T-helper 2 cell treated with Interferon-gamma antibody and Interleukin-4, amounts not matched to agents 100 ng/mL and 5 ng/mL, for 36 hours (primary cell): ENCODE results near the gene SMAP1. TPM values are rescaled to one million over a fixed set of nuclear protein-coding genes. Genes with fewer than 3 reads are reported as not detected.

Experiments used
- intact Hi-C: fragments of 100-400 bp; cut with micrococcal nuclease; formaldehyde crosslinking; loops from one replicate; pipeline ENCODE4 v1.15.1; 2023
- total RNA-seq: library from RNA; stranded (reverse); gene quantifications from 2 replicates; pipeline ENCODE4 v1.2.3, GENCODE V29; 2022

The SMAP1 gene
- total RNA-seq, 1 donor from 2014 or later, result 40.8 TPM

DNA sequence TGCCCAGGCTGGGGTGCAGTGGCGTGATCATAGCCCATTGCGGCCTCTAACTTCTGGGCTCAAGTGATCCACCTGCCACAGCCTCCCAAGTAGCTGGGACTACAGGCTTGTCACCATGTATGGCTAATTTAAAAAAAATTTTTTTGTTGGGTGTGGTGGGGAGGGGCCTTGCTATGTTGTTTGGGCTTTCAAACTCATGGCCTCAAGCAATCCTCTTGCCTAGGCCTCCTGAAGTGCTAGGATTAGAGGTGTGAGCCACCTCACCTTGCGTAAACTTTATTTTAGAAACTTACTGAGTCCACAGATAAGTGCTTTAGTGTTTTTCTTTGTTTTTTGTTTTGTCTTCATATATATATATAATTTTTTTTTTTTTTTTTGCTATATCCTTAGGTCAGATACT, 9.1 kb downstream of the SMAP1 start:
- intact Hi-C loops, result no loop called here

DNA sequence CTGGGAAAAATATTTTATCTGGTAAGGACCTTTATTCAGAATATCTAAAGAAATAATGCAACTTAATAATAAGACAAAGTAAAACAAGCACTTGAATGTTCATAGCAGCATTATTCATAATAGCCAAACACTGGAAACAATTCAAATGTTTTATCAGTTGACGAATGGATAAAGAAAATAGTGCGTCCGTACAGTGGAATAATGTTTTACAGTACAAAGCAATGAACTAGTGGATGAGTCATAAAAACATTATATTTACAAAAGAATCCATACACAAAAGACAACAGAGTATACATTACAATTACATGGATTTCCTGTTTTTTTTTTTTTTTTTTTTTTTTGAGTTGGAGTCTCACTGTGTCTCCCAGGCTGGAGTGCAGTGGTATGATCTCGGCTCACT, 12.7 kb downstream of the SMAP1 start:
- intact Hi-C loops, result no loop called here

DNA sequence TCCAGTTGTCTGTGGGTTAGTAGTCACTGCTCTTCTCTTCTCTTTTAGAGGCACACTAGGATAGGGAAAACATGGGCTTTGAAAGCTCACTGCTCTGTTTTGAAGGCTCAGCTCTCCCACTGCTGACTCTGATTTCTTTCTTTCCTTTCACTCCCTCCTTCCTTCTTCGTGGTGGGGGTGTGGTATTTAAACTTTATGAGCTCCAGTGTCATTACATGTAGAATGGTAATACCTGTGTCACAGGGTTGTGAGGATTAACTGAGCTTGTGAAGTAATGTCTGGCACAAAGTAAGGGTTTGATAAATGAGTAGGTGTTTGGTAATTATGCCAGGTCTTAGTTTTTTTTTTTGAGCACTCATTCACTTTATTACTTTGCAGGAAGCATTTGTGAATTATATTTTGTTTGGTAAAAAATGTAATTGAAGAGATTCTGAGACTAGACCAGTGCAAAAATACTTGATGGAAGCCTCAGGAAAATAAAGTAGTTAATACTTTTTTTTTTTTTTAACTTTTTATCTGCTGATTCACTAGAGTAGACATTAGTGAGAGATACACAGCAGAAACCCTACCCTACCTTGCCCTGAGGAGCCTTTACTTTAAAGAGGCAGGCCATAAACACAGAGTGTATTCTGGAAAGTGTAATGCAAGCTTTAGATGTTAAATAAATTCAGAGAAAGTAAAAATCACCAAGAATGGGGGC, 17.3 kb downstream of the SMAP1 start:
- intact Hi-C loops, result loop anchor here (2.0 to 5.0 kb wide), 5 partner anchors 16 to 373 kb away; partner anchors contain the start of genes FAM135A and SDHAF4

DNA sequence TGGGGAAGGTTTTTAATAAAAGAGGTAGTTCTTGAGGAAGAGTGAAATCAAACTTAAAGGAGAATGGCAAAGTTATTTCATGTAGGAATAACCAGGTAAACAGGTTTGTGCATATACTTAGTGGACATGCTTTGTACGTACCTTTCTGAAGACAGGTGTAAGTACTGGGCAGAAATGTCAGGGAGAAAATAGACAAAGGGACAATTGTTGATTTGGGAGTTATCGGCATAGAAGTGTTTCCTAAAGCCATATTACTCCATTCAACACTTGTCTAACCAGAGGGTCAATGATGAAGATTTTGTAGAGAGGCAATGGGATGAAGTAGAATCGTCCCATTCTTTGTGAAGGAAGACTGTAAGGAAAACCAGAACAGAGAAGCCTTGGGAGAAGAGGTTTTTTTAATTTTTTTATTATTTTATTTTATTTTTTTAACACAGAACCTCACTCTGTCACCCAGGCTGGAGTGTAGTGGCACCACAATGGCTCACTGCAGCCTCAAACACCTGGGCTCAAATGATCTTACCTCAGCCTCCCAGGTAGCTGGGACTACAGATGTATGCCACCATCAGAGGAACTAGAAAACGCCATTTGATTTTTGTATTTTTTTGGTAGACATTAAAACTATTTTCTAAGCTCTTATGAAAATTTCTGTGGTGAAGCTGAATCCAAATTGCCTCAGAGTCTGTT, 18.0 kb downstream of the SMAP1 start:
- intact Hi-C loops, result loop anchor here (1.0 to 5.0 kb wide), 7 partner anchors 17 to 373 kb away; partner anchors contain the start of genes FAM135A and SDHAF4

DNA sequence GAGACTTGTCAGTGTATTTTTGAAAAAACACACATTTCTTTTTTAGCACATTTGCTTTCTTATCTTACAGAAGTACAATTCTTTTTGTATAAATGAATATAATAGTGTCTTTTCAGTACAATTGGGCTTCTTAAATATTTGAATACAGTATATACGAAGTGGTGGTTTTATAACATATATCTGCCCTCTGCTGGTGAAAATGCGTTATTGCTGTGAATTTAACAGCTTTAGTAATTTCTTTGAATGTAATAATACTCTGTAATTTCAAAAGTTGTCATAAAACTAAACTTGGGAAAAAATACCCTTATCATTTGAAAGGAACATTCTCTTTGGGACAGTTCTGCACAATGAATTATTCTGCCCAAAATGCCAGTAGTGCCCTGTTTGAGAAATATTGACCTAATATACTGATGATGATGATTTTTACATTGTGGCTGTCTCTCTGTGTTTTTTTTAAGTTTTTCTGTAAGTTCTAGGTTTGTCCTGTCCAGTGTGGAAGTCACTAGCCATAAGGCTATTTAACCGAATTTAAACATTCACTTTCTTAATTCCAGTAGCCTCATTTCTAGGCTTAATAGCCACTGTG, 19.0 kb downstream of the SMAP1 start:
- intact Hi-C loops, result loop anchor here (1.0 to 5.0 kb wide), 6 partner anchors 119 to 374 kb away; partner anchors contain the start of genes FAM135A and SDHAF4

DNA sequence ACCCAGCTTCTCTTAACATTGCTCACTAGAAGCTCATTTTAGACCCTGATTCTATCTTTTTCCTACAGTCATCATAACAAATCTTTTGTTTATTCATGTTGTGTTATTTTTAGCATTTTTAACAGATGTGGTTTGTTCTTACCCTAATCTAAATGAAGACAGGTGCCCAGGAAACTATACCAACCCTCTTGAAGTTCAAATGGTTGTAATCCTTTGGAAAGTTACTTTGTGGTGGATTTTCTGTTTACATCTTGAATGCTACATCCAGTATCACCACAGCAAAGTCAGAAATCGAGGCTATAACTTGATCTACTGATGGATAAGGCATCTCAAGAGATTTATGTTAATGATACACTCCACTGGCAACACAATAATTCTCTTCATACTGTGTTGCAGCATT, 26.2 kb downstream of the SMAP1 start:
- intact Hi-C loops, result no loop called here

DNA sequence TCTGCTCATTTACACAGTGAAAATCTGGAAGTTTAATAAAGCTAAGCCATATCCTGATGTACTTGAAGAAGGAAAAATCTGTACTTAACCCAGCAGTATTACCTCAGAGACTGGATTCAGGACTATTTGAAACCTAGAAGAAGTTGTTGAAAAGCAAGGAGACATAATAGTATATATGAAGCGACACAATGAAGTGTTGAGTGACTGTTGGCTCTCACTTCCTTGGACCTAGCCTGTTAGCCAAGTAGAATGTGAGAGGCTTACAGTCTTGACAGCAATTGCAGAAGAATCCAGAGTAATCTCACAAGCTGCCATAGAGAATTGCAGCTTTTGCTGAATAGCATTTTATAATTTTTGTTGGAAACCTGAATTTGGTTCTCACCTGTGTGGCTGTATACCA, 26.7 kb downstream of the SMAP1 start:
- intact Hi-C loops, result no loop called here

DNA sequence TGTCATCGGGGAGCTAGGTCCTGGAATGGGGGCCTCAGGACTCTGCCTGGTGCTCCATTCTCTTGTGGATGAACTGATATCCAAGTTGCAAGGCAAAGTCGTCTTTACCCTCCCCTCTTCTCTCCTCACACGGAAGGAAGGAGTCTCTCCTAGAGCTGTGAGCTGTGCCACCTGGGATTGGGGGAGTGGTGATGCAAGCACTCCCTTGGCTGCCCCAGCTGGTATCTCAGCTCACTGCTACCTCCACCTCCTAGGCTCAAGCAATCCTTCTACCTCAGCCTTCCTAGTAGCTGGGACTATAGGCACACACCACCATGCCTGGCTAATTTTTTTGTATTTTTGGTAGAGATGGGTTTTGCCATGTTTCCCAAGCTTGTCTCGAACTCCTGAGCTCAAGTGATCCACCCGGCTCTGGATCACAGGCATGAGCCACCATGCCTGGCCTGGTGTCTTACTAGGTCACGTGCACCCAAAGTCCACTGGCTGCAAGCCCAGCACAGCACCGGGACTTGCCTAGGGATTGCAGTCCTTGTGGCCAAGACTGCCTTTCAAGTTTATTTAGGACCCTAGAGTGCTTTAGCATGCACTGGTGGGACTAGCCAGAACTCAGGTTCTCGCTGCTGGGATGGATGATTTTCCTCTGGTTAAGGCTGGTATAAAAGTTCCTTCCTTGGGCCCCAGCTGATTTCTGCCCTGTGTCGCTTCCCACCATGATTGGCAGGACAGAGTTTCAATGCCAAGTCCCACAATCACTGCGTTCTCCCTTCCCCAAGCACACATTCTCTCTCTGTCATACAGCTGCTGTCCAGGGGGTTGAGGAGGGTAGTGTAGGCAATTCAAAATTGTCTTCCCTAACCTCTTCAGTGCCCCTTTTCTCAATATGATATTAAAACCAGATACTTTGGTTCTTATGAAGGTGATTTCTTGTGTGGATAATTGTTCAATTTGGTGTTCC, 33.5 kb downstream of the SMAP1 start:
- intact Hi-C loops, result no loop called here

DNA sequence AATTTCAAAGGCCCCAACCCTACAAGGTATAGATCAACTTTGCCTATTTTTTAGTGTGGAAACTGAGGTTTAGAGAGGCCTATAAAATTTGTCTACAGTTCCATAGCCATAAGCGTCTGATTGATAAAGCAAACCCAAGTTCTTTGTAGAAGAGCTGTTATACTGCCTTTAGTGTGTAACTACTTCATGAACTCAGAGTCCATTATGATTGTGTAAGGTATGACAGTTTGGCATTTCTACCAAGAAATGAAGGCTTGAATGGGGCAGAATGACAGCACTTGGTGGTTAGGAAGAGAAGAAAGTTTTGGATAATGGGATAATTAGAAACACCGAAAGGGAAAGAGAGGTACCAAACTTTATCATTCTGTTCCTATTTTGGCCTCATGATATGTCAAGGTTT, 38.1 kb downstream of the SMAP1 start:
- intact Hi-C loops, result loop anchor here (1.0 kb wide), 3 partner anchors 179 to 307 kb away; no protein-coding TSS in a partner anchor

DNA sequence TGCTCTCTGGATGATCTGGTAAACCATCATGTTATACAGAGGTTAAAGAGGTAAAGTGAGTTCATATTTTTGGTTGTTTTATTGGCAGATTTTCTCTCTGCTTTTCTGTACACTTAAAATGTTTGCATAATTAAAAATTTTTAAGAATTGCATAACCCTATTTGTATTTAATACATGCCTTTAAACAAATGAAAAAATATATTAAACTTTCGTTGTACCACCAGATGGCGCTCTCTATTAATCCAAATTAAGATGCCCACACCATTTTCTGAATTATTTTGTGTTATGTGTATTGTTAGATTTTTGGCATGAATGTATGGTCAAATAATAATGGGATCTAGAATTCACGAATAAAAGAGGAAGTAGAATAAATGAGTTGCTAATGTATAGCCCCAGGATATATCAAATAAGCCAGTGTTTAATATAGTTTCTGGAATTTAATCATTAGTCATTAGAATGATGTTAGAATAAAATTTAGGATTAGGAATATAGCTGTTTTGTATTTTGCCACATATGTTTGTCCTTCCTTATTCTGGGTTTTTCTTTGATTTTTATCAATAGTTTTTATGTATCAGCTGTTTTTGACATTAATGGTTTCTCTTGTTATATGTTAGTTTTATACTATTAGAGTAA, 38.9 kb downstream of the SMAP1 start:
- intact Hi-C loops, result loop anchor here (1.0 kb wide), 3 partner anchors 178 to 306 kb away; no protein-coding TSS in a partner anchor

DNA sequence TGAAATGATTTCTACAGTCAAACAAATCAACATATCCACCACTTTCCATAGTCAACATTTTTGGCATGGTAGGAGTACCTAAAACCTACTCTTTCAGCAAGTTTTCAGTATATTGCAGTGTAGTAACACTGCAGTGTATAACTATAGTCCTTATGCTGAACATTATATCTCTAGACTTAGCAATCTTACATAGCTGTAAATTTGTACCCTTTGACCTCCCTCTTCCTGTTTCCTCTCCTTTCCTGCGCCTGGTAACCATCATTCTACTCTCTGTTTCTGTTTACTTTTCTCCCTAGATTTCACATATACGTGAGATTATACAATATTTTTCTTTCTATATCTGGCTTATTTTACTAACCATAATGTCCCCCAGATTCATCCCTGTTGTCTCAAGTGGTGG, 40.2 kb downstream of the SMAP1 start:
- intact Hi-C loops, result no loop called here

DNA sequence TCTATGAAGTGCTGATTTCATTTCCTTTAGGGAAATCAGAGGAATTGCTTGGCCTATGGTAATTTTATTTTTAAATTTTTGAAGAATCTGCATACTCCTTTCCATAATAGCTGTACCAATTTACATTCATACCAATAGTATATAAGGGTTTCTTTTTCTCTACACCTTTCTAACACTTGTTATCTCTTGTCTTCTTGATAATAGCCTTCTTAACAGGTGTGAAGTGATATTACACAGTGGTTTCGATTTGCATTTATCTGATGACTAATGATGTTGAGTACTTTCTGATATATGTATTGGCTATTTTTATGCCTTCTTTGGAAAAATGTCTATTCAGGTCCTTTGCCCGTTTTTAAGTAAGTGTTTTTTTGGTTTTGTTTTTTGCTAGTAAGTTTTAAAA, 40.8 kb downstream of the SMAP1 start:
- intact Hi-C loops, result no loop called here

DNA sequence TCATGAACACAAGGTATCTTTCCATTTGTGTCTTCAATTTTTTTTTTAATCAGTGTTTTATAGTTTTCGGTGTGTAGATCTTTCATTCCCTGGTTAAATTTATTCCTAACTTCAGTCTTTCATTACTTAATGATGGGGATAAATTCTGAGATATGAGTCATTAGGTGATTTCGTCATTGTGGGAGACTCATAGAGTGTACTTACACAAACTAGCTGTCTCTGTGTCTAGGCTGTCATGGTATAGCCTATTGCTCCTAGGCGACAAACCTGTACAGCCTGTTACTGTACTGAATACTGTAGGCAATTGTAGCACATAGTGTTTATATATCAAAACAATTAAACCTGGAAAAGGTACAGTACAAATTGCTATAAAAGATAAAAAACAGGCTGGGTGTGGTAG, 42.1 kb downstream of the SMAP1 start:
- intact Hi-C loops, result no loop called here

DNA sequence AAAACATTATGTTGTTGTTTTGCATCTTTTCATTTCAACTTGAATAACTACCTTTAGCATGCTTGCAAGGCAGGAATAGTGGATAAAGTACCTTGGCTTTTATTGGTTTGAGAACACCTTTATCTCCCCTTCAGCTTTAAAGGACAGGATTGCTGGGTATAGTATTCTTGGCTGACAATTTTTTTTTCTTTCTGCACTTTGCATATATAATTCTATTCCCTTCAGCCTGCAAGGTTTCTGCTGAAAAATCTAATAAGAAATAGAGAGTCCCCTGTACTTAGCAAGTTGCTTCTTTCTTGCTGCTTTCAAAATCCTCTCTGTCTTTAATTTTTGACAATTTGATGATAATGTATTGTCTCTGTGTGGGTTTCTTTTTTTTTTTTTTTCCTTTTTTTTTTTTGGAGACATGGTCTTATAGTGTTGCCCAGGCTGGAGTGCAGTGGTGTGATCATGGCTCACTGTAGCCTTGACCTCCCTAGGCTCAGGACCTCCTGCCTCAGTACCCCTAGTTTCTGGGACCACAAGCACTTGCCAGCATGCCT, 47.1 kb downstream of the SMAP1 start:
- intact Hi-C loops, result no loop called here

DNA sequence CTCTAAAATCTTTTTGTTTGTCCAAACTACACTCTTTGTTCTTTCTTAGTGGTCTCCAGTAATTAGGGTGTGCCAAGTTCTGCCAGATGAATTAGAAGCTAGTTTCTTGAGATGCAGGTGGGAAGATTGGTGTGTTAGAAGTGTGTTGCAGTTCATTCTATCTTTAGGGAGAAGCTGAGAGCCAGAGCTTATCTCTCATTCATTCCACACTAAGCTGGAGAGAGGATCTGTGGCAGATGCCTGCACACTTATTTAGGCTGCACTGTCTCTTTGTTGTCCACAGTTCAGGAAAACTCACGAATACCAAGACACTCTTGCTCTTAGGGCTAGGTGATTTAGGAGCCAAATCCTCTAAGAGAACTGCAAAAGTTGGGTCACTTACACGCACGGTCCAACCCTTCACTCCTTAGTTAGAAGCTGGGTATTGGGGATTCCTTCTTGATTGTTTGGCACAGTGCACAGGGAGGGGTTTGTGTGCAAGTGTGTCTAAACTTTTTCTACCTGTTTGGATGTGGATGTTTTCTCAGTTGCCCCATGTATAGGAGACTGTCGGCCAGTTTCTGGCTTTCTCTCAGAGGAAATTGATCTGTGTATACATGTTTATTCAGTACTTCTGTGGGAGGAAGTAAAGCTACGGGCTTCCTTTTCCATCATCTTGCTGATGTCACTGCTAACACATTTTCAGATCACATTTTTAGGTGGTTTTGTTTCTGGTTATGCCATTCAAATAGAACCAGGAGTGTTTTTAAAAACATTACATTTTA, 49.5 kb downstream of the SMAP1 start:
- intact Hi-C loops, result no loop called here

DNA sequence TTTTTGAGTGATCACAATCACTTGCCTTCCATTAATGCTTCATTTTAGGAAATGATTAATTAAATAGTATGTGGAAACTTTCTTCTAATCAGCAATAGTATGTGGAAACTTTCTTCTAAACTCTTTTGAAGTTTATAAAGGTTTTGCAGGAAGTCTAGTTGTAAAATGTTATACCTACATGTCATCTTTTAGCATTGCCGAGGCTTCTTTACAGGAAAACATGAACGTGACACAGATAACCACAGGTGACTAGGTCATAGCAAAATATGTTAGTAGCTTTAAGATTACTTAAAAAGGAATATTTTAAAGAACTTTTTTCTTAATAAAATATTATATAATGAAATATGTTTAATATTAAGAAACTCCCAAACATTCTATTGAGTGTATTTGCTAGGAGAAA, 56.8 kb downstream of the SMAP1 start:
- intact Hi-C loops, result no loop called here

DNA sequence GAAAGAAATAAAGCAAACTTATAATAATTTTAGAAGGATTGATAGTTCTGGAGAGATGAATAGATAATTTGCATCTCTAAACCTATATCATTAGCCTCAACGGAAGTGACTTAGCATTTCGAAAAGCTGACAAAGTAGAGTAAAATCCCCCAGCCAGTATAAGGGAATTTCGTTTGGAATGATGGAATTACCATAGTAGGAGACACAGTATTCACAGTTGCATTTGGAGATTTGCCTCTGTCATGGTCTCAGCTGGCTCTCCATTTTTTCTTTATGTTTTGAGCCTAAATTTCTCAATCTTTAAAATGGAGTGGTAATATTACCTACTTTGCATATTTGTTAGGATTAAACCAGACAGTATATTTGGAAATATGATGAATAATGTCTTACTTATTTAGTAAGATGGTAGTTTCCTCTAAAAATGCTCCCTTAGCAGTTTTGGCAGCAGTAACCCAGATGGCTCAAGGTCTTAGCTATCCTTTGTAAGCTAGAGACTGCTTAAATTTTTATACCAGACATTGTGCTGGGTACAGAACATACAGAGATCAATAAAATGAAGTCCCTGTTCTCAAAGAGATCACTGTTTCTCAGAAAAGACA, 58.2 kb downstream of the SMAP1 start:
- intact Hi-C loops, result no loop called here

DNA sequence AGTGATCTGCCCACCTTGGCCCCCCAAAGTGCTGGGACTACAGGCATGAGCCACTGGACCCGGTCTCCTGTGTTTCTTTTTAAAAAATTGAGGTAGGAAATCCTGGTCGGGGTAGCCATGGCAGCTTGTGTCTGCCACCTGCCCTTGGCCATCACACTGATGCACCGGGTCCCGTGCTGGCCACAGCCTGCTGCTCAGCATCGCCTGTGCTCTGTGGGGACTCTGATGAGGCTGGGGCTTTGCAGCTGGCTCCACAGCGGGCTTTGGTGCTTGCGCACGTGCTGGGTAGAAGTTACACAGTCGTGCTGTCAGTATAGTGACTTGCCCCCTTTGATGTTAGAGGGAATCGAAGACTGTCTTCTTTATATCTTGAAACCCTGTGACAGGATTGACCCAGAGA, 66.7 kb downstream of the SMAP1 start:
- intact Hi-C loops, result no loop called here

DNA sequence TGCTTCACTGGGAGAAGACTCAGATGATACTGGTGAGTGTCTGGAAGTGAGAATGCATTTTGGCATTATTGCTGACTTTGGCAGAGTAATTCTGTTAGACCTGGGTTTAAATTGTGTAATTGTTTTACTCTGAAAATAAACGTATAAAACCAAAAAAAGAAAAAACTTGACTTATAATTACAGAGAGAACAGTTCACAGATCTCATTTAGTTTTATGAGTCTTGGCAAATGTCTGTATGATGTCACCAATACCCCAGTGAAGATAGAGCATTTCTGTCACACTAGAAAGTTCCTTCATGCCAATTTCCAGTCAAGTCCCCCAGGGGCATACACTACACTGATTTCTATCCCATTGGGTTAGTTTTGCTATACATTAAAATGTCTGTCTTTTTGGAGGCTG, 67.3 kb downstream of the SMAP1 start:
- intact Hi-C loops, result no loop called here
